NCI-H510A (cell line): ENCODE data around the gene PLD6.
"Not testable (repeated sequence)": the region's sequence is repeated elsewhere in the genome, so short reads cannot be mapped to it uniquely, and the experiment has no call there.

Experiments used
- DNase-seq: peaks from one replicate; lab custom pipeline; 2025; lab: John Stamatoyannopoulos, UW

Gene PLD6

GRCh38 chr17:17175917-17176316 is 30.2 kb downstream of the PLD6 start:
- DNase-seq, result no peak

GRCh38 chr17:17175340-17175739 is 30.8 kb downstream of the PLD6 start:
- no peak for DNase-seq

- DNase-seq, result no peak
These were observed 32.2 kb downstream of the PLD6 start for GRCh38 chr17:17173921-17174320.

GRCh38 chr17:17172990-17173389 is 33.1 kb downstream of the PLD6 start:
- DNase-seq, result no peak

- DNase-seq, result no peak
These were observed 33.9 kb downstream of the PLD6 start for GRCh38 chr17:17172001-17172939.

GRCh38 chr17:17171186-17171585 is 34.9 kb downstream of the PLD6 start:
- no peak for DNase-seq

- DNase-seq, result no peak
These were observed 35.7 kb downstream of the PLD6 start for GRCh38 chr17:17170346-17170985.

GRCh38 chr17:17169396-17169795 is 36.7 kb downstream of the PLD6 start:
- DNase-seq, result no peak

GRCh38 chr17:17168401-17168800 is 37.7 kb downstream of the PLD6 start:
- DNase-seq, result no peak

GRCh38 chr17:17167986-17168385 is 38.1 kb downstream of the PLD6 start:
- no peak for DNase-seq

- DNase-seq, result no peak
These were observed 38.8 kb downstream of the PLD6 start for GRCh38 chr17:17167356-17167755.

GRCh38 chr17:17166446-17166845 is 39.7 kb downstream of the PLD6 start:
- DNase-seq, result no peak

GRCh38 chr17:17165666-17166308 is 40.3 kb downstream of the PLD6 start:
- DNase-seq, result no peak

- DNase-seq, result peak; percentile 29
These were observed 41.5 kb downstream of the PLD6 start for GRCh38 chr17:17164676-17165075.

GRCh38 chr17:17164156-17164555 is 42.0 kb downstream of the PLD6 start:
- no peak for DNase-seq

GRCh38 chr17:17161759-17162158 is 44.4 kb downstream of the PLD6 start:
- no peak for DNase-seq

- no peak for DNase-seq
These were observed 45.0 kb downstream of the PLD6 start for GRCh38 chr17:17161121-17161520.

- DNase-seq, result no peak
These were observed 46.6 kb downstream of the PLD6 start for GRCh38 chr17:17159571-17159970.

- DNase-seq, result not testable (repeated sequence)
These were observed 47.6 kb downstream of the PLD6 start for GRCh38 chr17:17158506-17158905.

- DNase-seq, result no peak
These were observed 49.1 kb downstream of the PLD6 start for GRCh38 chr17:17157041-17157440.

GRCh38 chr17:17156511-17156910 is 49.6 kb downstream of the PLD6 start:
- DNase-seq, result no peak

GRCh38 chr17:17156107-17156506 is 50.0 kb downstream of the PLD6 start:
- no peak for DNase-seq

- DNase-seq, result no peak
These were observed 50.6 kb downstream of the PLD6 start for GRCh38 chr17:17155568-17155967.
